Thyroid gland (tissue), 4 donors: ENCODE measurements around the gene FCHO1. TPM values are rescaled to one million over a fixed set of nuclear protein-coding genes. Genes with fewer than 3 reads are reported as not detected.

Experiments used
- DNase-seq, 2 donors: peaks; one replicate each; pipeline ENCODE4 v3.0.0-alpha.2; 2019
- H3K27ac ChIP-seq, 3 donors: fragments of 200-600 bp; sonication (generic); 1 replicate in 2 of 3; 2 replicates in 1 of 3; pipeline ENCODE4 v1.5.1; 2016 to 2019; ENCODE audit warnings: mild to moderate bottlenecking in 1 of 3, moderate library complexity in 1 of 3
- H3K27me3 ChIP-seq: fragments of 200-600 bp; sonication (generic); one replicate; pipeline ENCODE4 v1.5.1; 2019
- H3K36me3 ChIP-seq, 2 donors: fragments of 200-600 bp; sonication (generic); one replicate each; pipeline ENCODE4 v1.5.1; 2016 to 2019
- H3K4me1 ChIP-seq, 2 donors: fragments of 200-600 bp; sonication (generic); one replicate each; pipeline ENCODE4 v1.5.1; 2017 to 2019
- H3K4me3 ChIP-seq, 3 donors: fragments of 200-600 bp; sonication (generic); replicated peaks in 1 of 3; 1 replicate in 2 of 3; 2 replicates in 1 of 3; pipeline ENCODE4 v1.5.1; 2016; ENCODE audit warnings: mild to moderate bottlenecking in 1 of 3
- H3K9me3 ChIP-seq: fragments of 200-600 bp; sonication (generic); one replicate; pipeline ENCODE4 v1.5.1; 2017
- CTCF ChIP-seq, 6 experiments: fragments of 200-600 bp in 3 of 6; fragments of 450-650 bp in 3 of 6; sonication (generic) in 3 of 6; IDR thresholded peaks; one replicate each; pipeline ENCODE4 v1.5.1; 2016 to 2019; ENCODE audit warnings: antibody characterized with exemption in 6 of 6, mild to moderate bottlenecking in 2 of 6, inconsistent platforms in 1 of 6, moderate library complexity in 1 of 6
- POLR2A ChIP-seq, 2 donors: fragments of 450-650 bp; IDR thresholded peaks; one replicate each; pipeline ENCODE4 v1.6.1; 2017; ENCODE audit warnings: antibody characterized with exemption in 2 of 2, mild to moderate bottlenecking in 2 of 2, moderate library complexity in 1 of 2
- WGBS, 2 donors: methylation state at CpG; one replicate each; pipeline ENCODE4 v1.1.5; 2017; 5-methylcytosine and 5-hydroxymethylcytosine counted together
- intact Hi-C: fragments of 100-400 bp; cut with DNase I; formaldehyde crosslinking; loops from one replicate; pipeline ENCODE4 v1.15.1; 2023
- total RNA-seq, 4 donors: library from RNA; depleted of rRNA; stranded (reverse); fragments of >200 nt; gene quantifications; one replicate each; pipeline ENCODE4 v1.2.3, GENCODE V29; 2016

Gene FCHO1
- total RNA-seq, 4 donors from 2014 or later, result 0.40 to 1.6 (median 0.67) TPM; not detected in 1

- H3K36me3 ChIP-seq, result no peaks in the 10 kb centered on the region
- WGBS, 2 donors, result 72 to 84% methylated on average over 4 of the region's 4 CpGs
- H3K4me1 ChIP-seq, result peaks cover 0 to 7% of the 10 kb centered on the region in 2 donors
- no peaks in the 10 kb centered on the region for H3K27me3 ChIP-seq
- no peak overlapping the region for H3K4me3 ChIP-seq
- DNase-seq, result no peak
- intact Hi-C loops, result no loop called here
- no peak overlapping the region for H3K27ac ChIP-seq
- no peaks in the 10 kb centered on the region for H3K9me3 ChIP-seq
- TF ChIP-seq CTCF (IDR thresholded peaks at IDR 0.05) (no peak), POLR2A (IDR thresholded peaks at IDR 0.05) (no peak)
These were observed 9.9 kb downstream of the FCHO1 start for GRCh38 chr19:17761148-17761547.

GRCh38 chr19:17762505-17763229 is 11.4 kb downstream of the FCHO1 start:
- no peak overlapping the region for H3K4me3 ChIP-seq
- no peaks in the 10 kb centered on the region for H3K9me3 ChIP-seq
- DNase-seq, result no peak
- H3K27ac ChIP-seq, result no peak overlapping the region
- no peaks in the 10 kb centered on the region for H3K36me3 ChIP-seq
- 64% methylated on average over 14 to 17 of the region's 17 CpGs for WGBS, 2 donors
- H3K4me1 ChIP-seq, result peaks cover 3 to 6% of the 10 kb centered on the region in 2 donors
- no peaks in the 10 kb centered on the region for H3K27me3 ChIP-seq
- intact Hi-C loops, result no loop called here
- no peak for TF ChIP-seq CTCF (IDR thresholded peaks at IDR 0.05)
- no peak for TF ChIP-seq POLR2A (IDR thresholded peaks at IDR 0.05)

DNA sequence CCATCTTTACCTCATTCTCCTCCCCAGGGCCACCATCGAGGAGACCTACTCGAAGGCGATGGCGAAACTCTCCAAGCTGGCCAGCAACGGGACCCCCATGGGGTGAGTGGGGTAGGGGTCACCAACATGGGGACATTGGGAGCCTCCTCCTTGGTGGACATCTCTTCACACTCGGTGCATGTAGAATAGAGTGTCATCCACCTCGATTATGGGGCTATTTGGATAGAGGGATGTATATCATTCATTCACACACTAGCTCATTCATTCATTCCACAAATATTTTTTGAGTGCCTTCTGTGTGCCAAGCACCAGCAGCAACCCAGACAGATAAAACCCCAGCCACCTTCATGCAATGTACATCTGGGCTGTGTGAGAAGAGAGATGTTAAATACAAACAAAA is 13.1 kb downstream of the FCHO1 start:
- Histone ChIP-seq H3K9me3 (no peaks in the 10 kb centered on the region), H3K27ac (no peak overlapping the region), H3K36me3 (no peaks in the 10 kb centered on the region), H3K4me1 (peaks cover 3 to 6% of the 10 kb centered on the region in 2 donors), H3K4me3 (no peak overlapping the region), H3K27me3 (no peaks in the 10 kb centered on the region)
- intact Hi-C loops, result no loop called here
- TF ChIP-seq CTCF (IDR thresholded peaks at IDR 0.05), result no peak
- no peak for TF ChIP-seq POLR2A (IDR thresholded peaks at IDR 0.05)
- WGBS, 2 donors, result 89 to 95% methylated on average over 7 of the region's 7 CpGs
- no peak for DNase-seq

GRCh38 chr19:17765069-17765618 is 13.9 kb downstream of the FCHO1 start:
- WGBS, 2 donors, result 76% methylated on average over 12 of the region's 12 CpGs
- no peak for TF ChIP-seq CTCF (IDR thresholded peaks at IDR 0.05)
- TF ChIP-seq POLR2A (IDR thresholded peaks at IDR 0.05), result no peak
- DNase-seq, result peak in 1 of 2 donors; percentile 8
- Histone ChIP-seq H3K4me3 (no peak overlapping the region), H3K27me3 (no peaks in the 10 kb centered on the region), H3K9me3 (no peaks in the 10 kb centered on the region), H3K27ac (no peak overlapping the region), H3K36me3 (no peaks in the 10 kb centered on the region), H3K4me1 (peaks cover 3 to 6% of the 10 kb centered on the region in 2 donors)
- intact Hi-C loops, result loop anchor here (5.0 kb wide), 1 partner anchor 58 kb away; no protein-coding TSS in a partner anchor

- peak; percentile 76 to 77 for DNase-seq
- intact Hi-C loops, result loop anchor here (5.0 kb wide), 1 partner anchor 59 kb away; no protein-coding TSS in a partner anchor
- Histone ChIP-seq H3K4me1 (peaks cover 3 to 6% of the 10 kb centered on the region in 2 donors), H3K4me3 (no peak overlapping the region), H3K27me3 (no peaks in the 10 kb centered on the region), H3K36me3 (no peaks in the 10 kb centered on the region), H3K27ac (no peak overlapping the region), H3K9me3 (no peaks in the 10 kb centered on the region)
- 7 to 15% methylated on average over 11 to 17 of the region's 29 CpGs for WGBS, 2 donors
- peak; percentile 45 to 78 (median 64) for TF ChIP-seq CTCF (IDR thresholded peaks at IDR 0.05)
- TF ChIP-seq POLR2A (IDR thresholded peaks at IDR 0.05), result no peak
These were observed 15.4 kb downstream of the FCHO1 start for GRCh38 chr19:17766543-17767131.
